HepG2 (cell line): ENCODE results near the gene BOLA3.

Experiments used
- CREM ChIP-seq, 2 experiments: sonication (generic) in 1 of 2; formaldehyde crosslinking in 1 of 2; IDR thresholded peaks; 2 replicates each; pipeline versions ENCODE4 v1.4.0 to v1.6.1; 2016 to 2020; ENCODE audit warnings: antibody characterized with exemption in 1 of 2, mild to moderate bottlenecking in 1 of 2, missing genetic modification reagents in 1 of 2
- DR1 ChIP-seq: sonication (generic); formaldehyde crosslinking; IDR thresholded peaks from 2 replicates; pipeline ENCODE4 v1.8.0; 2021; ENCODE audit warnings: mild to moderate bottlenecking, missing genetic modification reagents, inconsistent platforms
- JDP2 ChIP-seq: sonication (generic); formaldehyde crosslinking; IDR thresholded peaks from 2 replicates; pipeline ENCODE4 v1.8.1; 2022; ENCODE audit warnings: missing genetic modification reagents, borderline replicate concordance
- ZSCAN22 ChIP-seq: sonication (generic); formaldehyde crosslinking; IDR thresholded peaks from 2 replicates; pipeline ENCODE4 v1.4.0; 2020; ENCODE audit warnings: mild to moderate bottlenecking, missing genetic modification reagents
- TF ChIP-seq, protein P1 (sequence below): sonication (generic); formaldehyde crosslinking; IDR thresholded peaks from 2 replicates; pipeline ENCODE4 v1.5.0; 2020; ENCODE audit warnings: mild to moderate bottlenecking, missing genetic modification reagents, moderate library complexity
- TF ChIP-seq, protein P2 (sequence below): sonication (generic); formaldehyde crosslinking; IDR thresholded peaks from 2 replicates; pipeline ENCODE4 v1.4.0; 2020; ENCODE audit warnings: missing genetic modification reagents, mild to moderate bottlenecking, borderline replicate concordance

GRCh38 chr2:74149247-74149525, 1.5 kb upstream of the BOLA3 start:
- no peak for TF ChIP-seq CREM (IDR thresholded peaks at IDR 0.05)
- TF ChIP-seq CREM (CRISPR knock-in tag; IDR thresholded peaks at IDR 0.05) = no peak
- TF ChIP-seq JDP2 (CRISPR knock-in tag) = no peak
- TF ChIP-seq, protein P1, sequence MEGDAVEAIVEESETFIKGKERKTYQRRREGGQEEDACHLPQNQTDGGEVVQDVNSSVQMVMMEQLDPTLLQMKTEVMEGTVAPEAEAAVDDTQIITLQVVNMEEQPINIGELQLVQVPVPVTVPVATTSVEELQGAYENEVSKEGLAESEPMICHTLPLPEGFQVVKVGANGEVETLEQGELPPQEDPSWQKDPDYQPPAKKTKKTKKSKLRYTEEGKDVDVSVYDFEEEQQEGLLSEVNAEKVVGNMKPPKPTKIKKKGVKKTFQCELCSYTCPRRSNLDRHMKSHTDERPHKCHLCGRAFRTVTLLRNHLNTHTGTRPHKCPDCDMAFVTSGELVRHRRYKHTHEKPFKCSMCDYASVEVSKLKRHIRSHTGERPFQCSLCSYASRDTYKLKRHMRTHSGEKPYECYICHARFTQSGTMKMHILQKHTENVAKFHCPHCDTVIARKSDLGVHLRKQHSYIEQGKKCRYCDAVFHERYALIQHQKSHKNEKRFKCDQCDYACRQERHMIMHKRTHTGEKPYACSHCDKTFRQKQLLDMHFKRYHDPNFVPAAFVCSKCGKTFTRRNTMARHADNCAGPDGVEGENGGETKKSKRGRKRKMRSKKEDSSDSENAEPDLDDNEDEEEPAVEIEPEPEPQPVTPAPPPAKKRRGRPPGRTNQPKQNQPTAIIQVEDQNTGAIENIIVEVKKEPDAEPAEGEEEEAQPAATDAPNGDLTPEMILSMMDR (CRISPR knock-in tag) = no peak
- TF ChIP-seq, protein P2, sequence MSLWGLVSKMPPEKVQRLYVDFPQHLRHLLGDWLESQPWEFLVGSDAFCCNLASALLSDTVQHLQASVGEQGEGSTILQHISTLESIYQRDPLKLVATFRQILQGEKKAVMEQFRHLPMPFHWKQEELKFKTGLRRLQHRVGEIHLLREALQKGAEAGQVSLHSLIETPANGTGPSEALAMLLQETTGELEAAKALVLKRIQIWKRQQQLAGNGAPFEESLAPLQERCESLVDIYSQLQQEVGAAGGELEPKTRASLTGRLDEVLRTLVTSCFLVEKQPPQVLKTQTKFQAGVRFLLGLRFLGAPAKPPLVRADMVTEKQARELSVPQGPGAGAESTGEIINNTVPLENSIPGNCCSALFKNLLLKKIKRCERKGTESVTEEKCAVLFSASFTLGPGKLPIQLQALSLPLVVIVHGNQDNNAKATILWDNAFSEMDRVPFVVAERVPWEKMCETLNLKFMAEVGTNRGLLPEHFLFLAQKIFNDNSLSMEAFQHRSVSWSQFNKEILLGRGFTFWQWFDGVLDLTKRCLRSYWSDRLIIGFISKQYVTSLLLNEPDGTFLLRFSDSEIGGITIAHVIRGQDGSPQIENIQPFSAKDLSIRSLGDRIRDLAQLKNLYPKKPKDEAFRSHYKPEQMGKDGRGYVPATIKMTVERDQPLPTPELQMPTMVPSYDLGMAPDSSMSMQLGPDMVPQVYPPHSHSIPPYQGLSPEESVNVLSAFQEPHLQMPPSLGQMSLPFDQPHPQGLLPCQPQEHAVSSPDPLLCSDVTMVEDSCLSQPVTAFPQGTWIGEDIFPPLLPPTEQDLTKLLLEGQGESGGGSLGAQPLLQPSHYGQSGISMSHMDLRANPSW (CRISPR knock-in tag) = no peak
- TF ChIP-seq DR1 (CRISPR knock-in tag) = no peak
- no peak for TF ChIP-seq ZSCAN22 (CRISPR knock-in tag)
